ENCODE measurements around the gene AGPAT2.

GRCh38 chr9:136696502-136696901 lies 9.2 kb upstream of the AGPAT2 start:
- TF ChIP-seq POLR2A (IDR thresholded peaks at IDR 0.05; ENCODE audit: low read depth, low read length) (no peak), TAF1 (IDR thresholded peaks at IDR 0.05; ENCODE audit: low read depth, low read length) (no peak), POLR2AphosphoS5 (IDR thresholded peaks at IDR 0.05; ENCODE audit: low read depth, low read length) (no peak)
